ENCODE measurements around the gene ACRBP.
"Not testable (repeated sequence)": the region's sequence is repeated elsewhere in the genome, so short reads cannot be mapped to it uniquely, and the experiment has no call there.

Gene ACRBP

DNA sequence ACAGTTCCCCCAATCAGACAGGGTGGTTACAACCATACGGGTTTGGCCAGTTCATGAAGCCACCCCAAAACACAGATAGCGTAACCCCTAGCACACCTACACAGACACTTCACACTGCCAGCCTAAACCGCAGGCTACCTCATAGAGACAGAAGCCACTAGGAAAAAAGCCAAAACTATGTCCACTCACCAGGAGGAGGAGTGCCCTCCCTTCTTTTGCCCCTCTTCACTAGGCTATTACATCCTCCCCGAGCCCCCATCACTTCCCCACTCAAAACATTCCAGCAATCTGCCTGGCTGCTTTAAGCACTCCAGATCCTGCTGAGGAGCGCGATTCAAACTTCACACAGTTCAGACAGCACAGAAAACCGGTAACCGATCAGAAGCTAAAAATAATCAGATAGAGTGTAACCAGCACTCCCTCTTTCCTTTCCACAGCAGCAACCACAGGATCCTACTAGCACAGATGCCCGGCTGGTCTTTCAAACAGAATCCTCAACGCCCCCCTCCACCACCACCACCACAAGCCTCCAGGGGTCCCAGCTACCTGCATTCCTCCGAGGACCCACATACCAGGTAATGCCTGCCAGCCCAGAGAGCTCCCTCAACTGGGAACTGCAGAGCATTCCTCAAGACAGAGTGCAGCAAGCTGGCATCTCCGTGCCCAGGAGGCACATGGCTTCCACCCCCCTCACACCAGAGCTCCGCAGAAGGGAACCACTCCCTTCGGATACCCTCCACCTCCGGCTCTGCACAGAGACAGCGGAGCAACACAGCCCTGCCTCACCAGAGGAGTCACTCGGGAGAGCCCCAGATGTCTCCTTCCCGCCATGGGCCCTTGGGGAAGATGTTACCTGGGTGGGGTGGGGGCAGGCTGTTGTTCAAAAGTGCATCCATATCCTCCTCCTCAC, 41.6 kb downstream of the ACRBP start:
- no peak for TF ChIP-seq L3MBTL2 (conservative IDR thresholded peaks at IDR 0.05)
- peak; percentile 23 for DNase-seq (ENCODE audit: extremely low spot score)
- ChIA-PET CTCF (interaction anchor here (0.6 to 1.1 kb wide), 3 partner anchors 8 to 34 kb away, joined by 3 read pairs; no protein-coding TSS in a partner anchor), POLR2A (interaction anchor here (1.0 to 1.1 kb wide), 3 partner anchors 37 to 118 kb away, joined by 3 to 7 read pairs (median 4); partner anchors contain the start of genes COPS7A and ZNF384)

DNA sequence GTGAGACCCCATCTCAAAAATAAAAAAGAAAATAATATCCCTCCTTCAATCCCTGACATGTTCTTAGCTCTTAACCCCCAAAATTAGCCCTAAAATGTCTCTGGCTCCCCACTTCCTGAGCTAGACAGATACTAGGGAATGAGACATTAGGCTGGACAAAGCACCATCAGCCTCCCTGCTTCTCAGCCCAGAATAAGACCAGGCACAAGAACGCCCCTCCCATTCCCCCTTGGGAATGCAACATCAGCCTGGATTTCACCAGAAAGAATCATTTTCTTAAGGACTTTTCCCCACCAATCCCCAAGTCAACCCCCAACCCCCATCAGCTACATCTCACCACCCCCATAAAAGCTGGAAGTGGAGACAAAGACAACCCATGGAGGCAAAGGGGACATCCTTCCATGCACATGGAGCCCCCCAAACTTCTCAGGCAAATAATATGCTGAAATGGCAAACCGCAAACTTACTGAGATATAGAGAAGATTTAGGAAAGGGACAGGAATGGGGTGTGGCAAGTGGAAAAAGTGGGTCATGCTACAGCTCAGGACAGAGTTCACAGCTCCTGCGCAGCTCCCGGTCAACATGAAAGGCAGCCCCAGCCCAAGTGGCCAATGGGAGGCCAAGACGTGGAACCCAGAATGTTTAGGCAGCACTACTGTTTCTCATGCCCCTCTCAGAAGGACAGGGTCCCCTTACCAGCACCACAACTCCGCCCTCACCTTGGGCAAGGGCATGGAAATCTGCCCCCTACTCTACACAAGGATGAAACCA, 42.8 kb downstream of the ACRBP start:
- ChIA-PET POLR2A (no interaction called here), CTCF (no interaction called here)
- TF ChIP-seq FOXM1 (IDR thresholded peaks at IDR 0.05; ENCODE audit: borderline replicate concordance) (no peak), FOXK2 (IDR thresholded peaks at IDR 0.05) (no peak), ZNF384 (IDR thresholded peaks at IDR 0.05) (no peak), CTBP1 (IDR thresholded peaks at IDR 0.05; ENCODE audit: borderline replicate concordance) (no peak), BHLHE40 (IDR thresholded peaks at IDR 0.05; ENCODE audit: borderline replicate concordance) (no peak), FOXA1 (IDR thresholded peaks at IDR 0.05) (no peak), SP1 (IDR thresholded peaks at IDR 0.05) (no peak), L3MBTL2 (conservative IDR thresholded peaks at IDR 0.05) (no peak), NFRKB (IDR thresholded peaks at IDR 0.05) (no peak), SUZ12 (IDR thresholded peaks at IDR 0.05) (no peak), ELF4 (IDR thresholded peaks at IDR 0.05) (no peak), LEF1 (IDR thresholded peaks at IDR 0.05; ENCODE audit: borderline replicate concordance) (no peak), TARDBP (IDR thresholded peaks at IDR 0.05) (no peak), ARNT (IDR thresholded peaks at IDR 0.05) (no peak), HDGF (IDR thresholded peaks at IDR 0.05; ENCODE audit: borderline replicate concordance) (no peak)
- TF ChIP-seq, protein P1, sequence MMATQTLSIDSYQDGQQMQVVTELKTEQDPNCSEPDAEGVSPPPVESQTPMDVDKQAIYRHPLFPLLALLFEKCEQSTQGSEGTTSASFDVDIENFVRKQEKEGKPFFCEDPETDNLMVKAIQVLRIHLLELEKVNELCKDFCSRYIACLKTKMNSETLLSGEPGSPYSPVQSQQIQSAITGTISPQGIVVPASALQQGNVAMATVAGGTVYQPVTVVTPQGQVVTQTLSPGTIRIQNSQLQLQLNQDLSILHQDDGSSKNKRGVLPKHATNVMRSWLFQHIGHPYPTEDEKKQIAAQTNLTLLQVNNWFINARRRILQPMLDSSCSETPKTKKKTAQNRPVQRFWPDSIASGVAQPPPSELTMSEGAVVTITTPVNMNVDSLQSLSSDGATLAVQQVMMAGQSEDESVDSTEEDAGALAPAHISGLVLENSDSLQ (IDR thresholded peaks at IDR 0.05): no peak
- no peak for DNase-seq (ENCODE audit: extremely low spot score)

DNA sequence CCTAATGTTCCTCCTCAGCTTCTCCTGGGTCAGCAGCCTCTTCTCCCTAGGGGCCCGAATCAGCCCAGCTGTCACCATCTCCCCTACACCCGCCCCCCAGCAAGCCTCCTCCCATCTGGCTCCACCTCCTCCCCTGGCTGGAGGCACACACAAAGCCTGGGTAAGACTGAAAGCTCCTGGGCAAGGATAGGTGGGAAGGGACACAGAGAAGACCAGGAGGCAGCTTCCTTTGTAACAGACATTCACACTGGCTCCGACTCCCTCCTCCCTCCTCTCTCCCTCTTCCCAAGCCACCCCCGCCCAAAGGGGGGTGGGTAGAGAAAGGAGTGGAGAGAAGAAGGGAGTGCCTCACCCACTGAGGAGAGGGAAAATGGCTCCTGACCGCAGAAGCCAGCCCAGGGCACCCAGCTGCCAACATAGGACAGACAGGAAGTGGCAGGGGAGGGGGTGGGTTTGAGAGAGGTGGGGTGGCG, 44.1 kb downstream of the ACRBP start:
- TF ChIP-seq LEF1 (IDR thresholded peaks at IDR 0.05; ENCODE audit: borderline replicate concordance) (no peak), TARDBP (IDR thresholded peaks at IDR 0.05) (no peak), L3MBTL2 (conservative IDR thresholded peaks at IDR 0.05) (no peak), ARNT (IDR thresholded peaks at IDR 0.05) (no peak), HDGF (IDR thresholded peaks at IDR 0.05; ENCODE audit: borderline replicate concordance) (no peak), FOXM1 (IDR thresholded peaks at IDR 0.05; ENCODE audit: borderline replicate concordance) (no peak), NFRKB (IDR thresholded peaks at IDR 0.05) (no peak), SUZ12 (IDR thresholded peaks at IDR 0.05) (no peak), CTBP1 (IDR thresholded peaks at IDR 0.05; ENCODE audit: borderline replicate concordance) (no peak), FOXA1 (IDR thresholded peaks at IDR 0.05) (no peak), FOXK2 (IDR thresholded peaks at IDR 0.05) (no peak), ELF4 (IDR thresholded peaks at IDR 0.05) (no peak), ZNF384 (IDR thresholded peaks at IDR 0.05) (no peak), SP1 (IDR thresholded peaks at IDR 0.05) (no peak), BHLHE40 (IDR thresholded peaks at IDR 0.05; ENCODE audit: borderline replicate concordance) (no peak)
- TF ChIP-seq, protein P1 (IDR thresholded peaks at IDR 0.05): no peak
- no peak for DNase-seq (ENCODE audit: extremely low spot score)
- ChIA-PET CTCF (no interaction called here), POLR2A (interaction anchor here (1.1 to 1.3 kb wide), 3 partner anchors 8 to 87 kb away, joined by 3 read pairs; no protein-coding TSS in a partner anchor)

DNA sequence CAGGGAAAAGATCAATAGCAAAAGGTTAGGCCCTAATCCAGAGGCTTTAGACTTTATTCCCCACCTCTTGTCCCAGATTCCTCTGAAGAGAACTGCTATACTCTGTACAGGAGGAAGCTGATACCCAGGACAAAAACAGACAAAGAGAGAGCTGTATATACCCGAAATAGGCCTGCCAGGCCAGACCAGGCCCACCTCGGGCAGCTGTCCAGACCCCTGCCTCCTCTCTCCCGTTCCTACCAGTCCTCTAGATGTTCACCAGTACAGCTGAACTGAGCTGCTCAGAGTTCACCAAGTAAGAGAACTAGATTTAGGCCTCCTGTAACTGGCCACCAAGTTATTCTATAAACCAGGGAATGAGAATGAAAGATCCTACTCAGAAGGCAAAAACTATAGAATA, 44.7 kb downstream of the ACRBP start:
- TF ChIP-seq ELF4 (IDR thresholded peaks at IDR 0.05) (no peak), ZNF384 (IDR thresholded peaks at IDR 0.05) (no peak), SUZ12 (IDR thresholded peaks at IDR 0.05) (no peak), FOXA1 (IDR thresholded peaks at IDR 0.05) (no peak), SP1 (IDR thresholded peaks at IDR 0.05) (no peak), FOXM1 (IDR thresholded peaks at IDR 0.05; ENCODE audit: borderline replicate concordance) (no peak), HDGF (IDR thresholded peaks at IDR 0.05; ENCODE audit: borderline replicate concordance) (no peak), BHLHE40 (IDR thresholded peaks at IDR 0.05; ENCODE audit: borderline replicate concordance) (no peak), LEF1 (IDR thresholded peaks at IDR 0.05; ENCODE audit: borderline replicate concordance) (no peak), NFRKB (IDR thresholded peaks at IDR 0.05) (no peak), ARNT (IDR thresholded peaks at IDR 0.05) (no peak), CTBP1 (IDR thresholded peaks at IDR 0.05; ENCODE audit: borderline replicate concordance) (no peak), FOXK2 (IDR thresholded peaks at IDR 0.05) (no peak), L3MBTL2 (conservative IDR thresholded peaks at IDR 0.05) (no peak), TARDBP (IDR thresholded peaks at IDR 0.05) (no peak)
- TF ChIP-seq, protein P1 (IDR thresholded peaks at IDR 0.05): no peak
- no peak for DNase-seq (ENCODE audit: extremely low spot score)
- POLR2A ChIA-PET: interaction anchor here (0.6 to 1.3 kb wide), 4 partner anchors 8 to 87 kb away, joined by 3 to 4 read pairs (median 3); partner anchors contain the start of gene GAPDH
- CTCF ChIA-PET: no interaction called here

DNA sequence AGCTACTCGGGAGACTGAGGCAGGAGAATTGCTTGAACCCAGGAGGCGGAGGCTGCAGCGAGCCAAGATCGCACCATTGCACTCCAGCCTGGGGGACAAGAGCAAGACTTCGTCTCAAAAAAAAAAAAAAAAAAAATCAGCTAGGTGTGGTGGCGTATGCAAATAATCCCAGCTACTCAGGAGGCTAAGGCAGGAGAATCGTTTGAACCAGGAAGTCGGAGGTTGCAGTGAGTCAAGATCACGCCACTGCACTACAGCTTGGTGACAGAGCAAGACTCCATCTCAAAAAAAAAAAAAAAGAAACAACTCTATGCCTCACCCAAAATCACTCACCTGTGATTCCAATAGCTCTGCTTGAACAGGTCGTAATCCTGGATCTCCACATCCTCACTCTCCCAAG, 51.6 kb downstream of the ACRBP start:
- POLR2A ChIA-PET: interaction anchor here (1.3 kb wide), 1 partner anchor 19 kb away, joined by 3 read pairs; no protein-coding TSS in a partner anchor

More for the DNA sequence above, 51.6 kb downstream of the ACRBP start:
- DNase-seq (ENCODE audit: extremely low spot score): not testable (repeated sequence)
- CTCF ChIA-PET: interaction anchor here (0.7 to 1.5 kb wide), 2 partner anchors 26 to 342 kb away, joined by 4 read pairs; no protein-coding TSS in a partner anchor

Data from HEK293T (cell line).